ENCODE results near the gene LOXHD1. TPM values are rescaled to one million over a fixed set of nuclear protein-coding genes. Genes with fewer than 3 reads are reported as not detected.

The LOXHD1 gene
- total and polyA plus RNA-seq, 2 of the 13 experiments (the other 11 are each of a cell fraction or from before 2014, with no cell fraction given): not detected

DNA sequence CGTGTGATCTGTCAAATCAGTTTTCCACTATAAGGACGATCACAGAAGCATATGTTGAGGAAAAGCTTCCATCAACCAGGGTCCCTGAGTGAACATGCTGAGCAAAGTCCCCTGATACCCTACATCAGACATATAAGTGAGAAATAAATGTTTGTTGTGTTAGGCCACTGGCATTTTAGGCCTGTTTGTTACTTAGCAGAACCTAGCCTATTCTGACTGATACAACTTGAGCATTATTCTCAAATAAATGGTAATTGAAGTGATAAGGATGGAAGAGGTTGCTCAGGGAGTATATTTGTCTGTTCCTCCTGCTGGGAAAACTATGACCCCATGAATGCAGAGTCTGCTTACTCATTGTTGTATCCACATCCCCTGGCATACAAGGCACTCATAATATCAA is 106.4 kb downstream of the LOXHD1 start:
- ChIA-PET POLR2A (no interaction called here), CTCF (ENCODE audit: low intra/inter-chr PET ratio, low total read pairs) (no interaction called here)
- FAIRE-seq (no peak), DNase-seq (ENCODE audit: low spot score) (no peak), ATAC-seq (no peak)
- no peaks in the 10 kb centered on the region for H3K79me2 ChIP-seq (ENCODE audit: insufficient read depth, low read length)
- no peak overlapping the region for H3K27ac ChIP-seq (ENCODE audit: extremely low read length, insufficient read depth, low read length)
- no peak overlapping the region for H3K4me3 ChIP-seq (replicated peaks in 1 of 3; ENCODE audit: insufficient read depth in 1 of 3, low read depth in 2 of 3, low read length in 3 of 3)
- intact Hi-C loops (cut with micrococcal nuclease; ENCODE audit: unreplicated experiment) (no loop called here), in situ Hi-C loops (cut with HindIII; ENCODE audit: extremely low pct_ligation_motif_present, low pct_unique_long_range_greater_than_20kb) (no loop called here)
- H4K20me1 ChIP-seq (ENCODE audit: insufficient read depth, low read length): no peaks in the 10 kb centered on the region
- H3K36me3 ChIP-seq (replicated peaks in 1 of 2; ENCODE audit: control insufficient read depth in 1 of 2, insufficient read depth in 2 of 2, low read length in 2 of 2): no peaks in the 10 kb centered on the region
- no peak overlapping the region for H3K9ac ChIP-seq (ENCODE audit: insufficient read depth, low read depth, low read length)
- H2AFZ ChIP-seq (ENCODE audit: low read length): no peak overlapping the region
- no peaks in the 10 kb centered on the region for H3K27me3 ChIP-seq (ENCODE audit: control insufficient read depth in 1 of 2, insufficient read depth in 2 of 2, low read length in 2 of 2)
- WGBS (ENCODE audit: low lambda C conversion rate): 50% methylated on average over 2 of the region's 2 CpGs
- no peak overlapping the region for H3K4me2 ChIP-seq (ENCODE audit: low read depth, low read length)
- H3K4me1 ChIP-seq (ENCODE audit: insufficient read depth, low read length): no peaks in the 10 kb centered on the region
- no peaks in the 10 kb centered on the region for H3K9me3 ChIP-seq (ENCODE audit: low read length)
- no TSS peak for BruUV-seq (replicated peaks)
- TF ChIP-seq NFYB (CRISPR knock-in tag; IDR thresholded peaks at IDR 0.05) (no peak), TOPORS (CRISPR knock-in tag; IDR thresholded peaks at IDR 0.05) (no peak), TEAD2 (CRISPR knock-in tag; IDR thresholded peaks at IDR 0.05) (no peak), NFATC3 (CRISPR knock-in tag; IDR thresholded peaks at IDR 0.05) (no peak), ZNF138 (CRISPR knock-in tag; IDR thresholded peaks at IDR 0.05; ENCODE audit: low read depth) (no peak), NR2F6 (IDR thresholded peaks at IDR 0.05) (no peak), NR2F6 (CRISPR knock-in tag; IDR thresholded peaks at IDR 0.05) (no peak), TP53 (CRISPR knock-in tag; conservative IDR thresholded peaks at IDR 0.05) (no peak), RARG (CRISPR knock-in tag; IDR thresholded peaks at IDR 0.05; ENCODE audit: low read depth) (no peak), AGO2 (optimal IDR thresholded peaks at IDR 0.05; ENCODE audit: low read depth, low read length) (no peak), ZNF18 (CRISPR knock-in tag; IDR thresholded peaks at IDR 0.05; ENCODE audit: insufficient replicate concordance) (no peak), ZBTB4 (CRISPR knock-in tag; IDR thresholded peaks at IDR 0.05; ENCODE audit: borderline replicate concordance) (no peak), DR1 (CRISPR knock-in tag; IDR thresholded peaks at IDR 0.05) (no peak)
- TF ChIP-seq, protein P1, sequence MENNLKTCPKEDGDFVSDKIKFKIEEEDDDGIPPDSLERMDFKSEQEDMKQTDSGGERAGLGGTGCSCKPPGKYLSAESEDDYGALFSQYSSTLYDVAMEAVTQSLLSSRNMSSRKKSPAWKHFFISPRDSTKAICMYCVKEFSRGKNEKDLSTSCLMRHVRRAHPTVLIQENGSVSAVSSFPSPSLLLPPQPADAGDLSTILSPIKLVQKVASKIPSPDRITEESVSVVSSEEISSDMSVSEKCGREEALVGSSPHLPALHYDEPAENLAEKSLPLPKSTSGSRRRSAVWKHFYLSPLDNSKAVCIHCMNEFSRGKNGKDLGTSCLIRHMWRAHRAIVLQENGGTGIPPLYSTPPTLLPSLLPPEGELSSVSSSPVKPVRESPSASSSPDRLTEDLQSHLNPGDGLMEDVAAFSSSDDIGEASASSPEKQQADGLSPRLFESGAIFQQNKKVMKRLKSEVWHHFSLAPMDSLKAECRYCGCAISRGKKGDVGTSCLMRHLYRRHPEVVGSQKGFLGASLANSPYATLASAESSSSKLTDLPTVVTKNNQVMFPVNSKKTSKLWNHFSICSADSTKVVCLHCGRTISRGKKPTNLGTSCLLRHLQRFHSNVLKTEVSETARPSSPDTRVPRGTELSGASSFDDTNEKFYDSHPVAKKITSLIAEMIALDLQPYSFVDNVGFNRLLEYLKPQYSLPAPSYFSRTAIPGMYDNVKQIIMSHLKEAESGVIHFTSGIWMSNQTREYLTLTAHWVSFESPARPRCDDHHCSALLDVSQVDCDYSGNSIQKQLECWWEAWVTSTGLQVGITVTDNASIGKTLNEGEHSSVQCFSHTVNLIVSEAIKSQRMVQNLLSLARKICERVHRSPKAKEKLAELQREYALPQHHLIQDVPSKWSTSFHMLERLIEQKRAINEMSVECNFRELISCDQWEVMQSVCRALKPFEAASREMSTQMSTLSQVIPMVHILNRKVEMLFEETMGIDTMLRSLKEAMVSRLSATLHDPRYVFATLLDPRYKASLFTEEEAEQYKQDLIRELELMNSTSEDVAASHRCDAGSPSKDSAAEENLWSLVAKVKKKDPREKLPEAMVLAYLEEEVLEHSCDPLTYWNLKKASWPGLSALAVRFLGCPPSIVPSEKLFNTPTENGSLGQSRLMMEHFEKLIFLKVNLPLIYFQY (CRISPR knock-in tag; IDR thresholded peaks at IDR 0.05; ENCODE audit: borderline replicate concordance): no peak
- TF ChIP-seq, protein P2, sequence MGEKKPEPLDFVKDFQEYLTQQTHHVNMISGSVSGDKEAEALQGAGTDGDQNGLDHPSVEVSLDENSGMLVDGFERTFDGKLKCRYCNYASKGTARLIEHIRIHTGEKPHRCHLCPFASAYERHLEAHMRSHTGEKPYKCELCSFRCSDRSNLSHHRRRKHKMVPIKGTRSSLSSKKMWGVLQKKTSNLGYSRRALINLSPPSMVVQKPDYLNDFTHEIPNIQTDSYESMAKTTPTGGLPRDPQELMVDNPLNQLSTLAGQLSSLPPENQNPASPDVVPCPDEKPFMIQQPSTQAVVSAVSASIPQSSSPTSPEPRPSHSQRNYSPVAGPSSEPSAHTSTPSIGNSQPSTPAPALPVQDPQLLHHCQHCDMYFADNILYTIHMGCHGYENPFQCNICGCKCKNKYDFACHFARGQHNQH (CRISPR knock-in tag; IDR thresholded peaks at IDR 0.05): no peak
- TF ChIP-seq, protein P3, sequence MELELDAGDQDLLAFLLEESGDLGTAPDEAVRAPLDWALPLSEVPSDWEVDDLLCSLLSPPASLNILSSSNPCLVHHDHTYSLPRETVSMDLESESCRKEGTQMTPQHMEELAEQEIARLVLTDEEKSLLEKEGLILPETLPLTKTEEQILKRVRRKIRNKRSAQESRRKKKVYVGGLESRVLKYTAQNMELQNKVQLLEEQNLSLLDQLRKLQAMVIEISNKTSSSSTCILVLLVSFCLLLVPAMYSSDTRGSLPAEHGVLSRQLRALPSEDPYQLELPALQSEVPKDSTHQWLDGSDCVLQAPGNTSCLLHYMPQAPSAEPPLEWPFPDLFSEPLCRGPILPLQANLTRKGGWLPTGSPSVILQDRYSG (CRISPR knock-in tag; IDR thresholded peaks at IDR 0.05): no peak
